Middle frontal gyrus (tissue), 1 donor: ENCODE results near the gene CTIF.

Source experiments
- DNase-seq: peaks from one replicate; pipeline ENCODE4 v3.0.0-alpha.2; 2015; ENCODE audit warnings: low spot score; ENCODE audit errors: extremely low spot score

Gene CTIF

GRCh38 chr18:48749768-48750167 lies 210.9 kb downstream of the CTIF start:
- no peak for DNase-seq

DNA sequence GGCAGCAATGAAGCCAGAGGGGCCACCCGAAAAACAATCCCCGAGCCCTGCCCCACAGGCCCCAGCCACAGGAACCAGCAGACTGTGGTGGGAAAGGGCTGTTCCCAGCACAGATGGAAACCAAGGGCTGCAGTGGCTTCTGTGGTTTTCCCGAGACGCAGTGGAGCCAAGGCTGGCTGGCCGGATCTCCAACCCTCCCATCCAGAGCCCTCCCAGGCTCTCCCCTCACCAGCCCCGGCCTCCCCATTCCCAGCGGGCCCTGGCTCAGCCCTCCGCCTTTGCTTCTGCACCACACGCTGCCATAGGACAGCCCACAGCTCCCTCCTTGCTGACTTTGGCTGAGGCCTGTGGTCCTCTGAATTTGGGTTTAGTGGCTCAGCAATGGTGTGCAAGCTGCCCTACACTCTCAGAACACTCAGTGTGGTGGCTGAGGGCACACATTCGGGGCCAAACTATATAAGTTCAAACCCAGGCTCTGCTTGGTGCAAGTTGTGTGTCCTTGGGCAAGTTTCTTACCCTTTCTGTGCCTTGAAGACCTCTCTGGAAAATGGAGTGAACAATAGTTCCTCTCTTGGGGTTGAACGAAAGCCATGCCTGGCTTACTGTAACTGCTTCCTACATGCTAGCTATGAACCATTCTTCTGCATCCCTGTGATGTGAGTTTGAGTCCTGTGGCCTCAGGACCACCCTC lies 211.8 kb downstream of the CTIF start:
- no peak for DNase-seq

DNA sequence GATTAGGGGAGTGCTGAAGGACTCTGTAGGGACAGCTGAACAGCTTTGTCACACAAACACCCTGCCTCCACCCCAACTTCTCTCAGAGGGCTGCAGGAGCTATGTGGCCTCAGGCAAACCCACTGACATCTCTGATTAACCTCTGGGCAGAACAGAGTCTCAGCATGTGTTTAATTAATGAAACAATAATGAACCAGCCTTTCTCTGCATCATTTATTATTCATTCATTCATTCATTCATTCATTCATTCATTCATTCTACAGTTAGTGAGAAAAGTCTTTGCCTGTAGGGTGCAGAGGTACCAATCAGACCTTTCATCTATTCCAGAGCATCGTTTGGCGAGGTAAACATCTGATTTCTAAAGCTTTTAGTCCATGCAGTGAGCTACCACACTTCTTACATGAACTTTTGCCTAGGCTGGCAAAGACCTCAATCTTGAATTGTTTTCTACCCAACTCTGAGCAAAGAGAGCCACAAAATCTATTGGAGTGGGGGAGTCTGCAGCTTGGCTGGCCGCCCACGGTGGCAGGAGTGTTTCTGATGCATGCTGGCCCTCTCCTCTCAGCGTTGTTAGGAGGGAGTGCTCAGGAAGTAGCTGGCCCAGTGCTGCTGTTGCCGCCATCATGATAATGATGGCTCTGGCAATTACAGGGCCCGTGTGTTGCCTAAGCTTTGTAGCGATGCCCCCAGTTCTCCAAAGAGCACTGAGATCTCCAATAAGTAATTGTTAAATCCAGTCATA lies 213.1 kb downstream of the CTIF start:
- DNase-seq, result no peak

DNA sequence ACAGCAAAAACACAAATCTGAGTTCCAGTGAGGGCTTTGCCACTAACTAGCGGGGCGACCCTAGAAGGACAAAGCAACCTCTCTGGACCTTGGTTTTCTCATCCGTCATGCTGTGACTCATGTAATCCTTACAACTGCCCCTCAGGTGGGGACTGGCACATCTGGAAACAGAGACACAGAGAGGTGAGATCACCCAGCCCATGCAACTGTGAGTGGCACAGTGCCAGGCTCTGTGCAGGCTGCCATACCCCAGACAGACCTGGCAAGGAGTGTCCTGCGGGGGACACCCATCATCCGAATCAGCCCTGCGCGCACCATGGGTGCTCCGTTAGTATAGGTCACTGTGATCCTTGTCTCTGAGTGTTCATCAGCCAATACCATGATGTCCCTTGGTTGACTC lies 213.6 kb downstream of the CTIF start:
- no peak for DNase-seq

DNA sequence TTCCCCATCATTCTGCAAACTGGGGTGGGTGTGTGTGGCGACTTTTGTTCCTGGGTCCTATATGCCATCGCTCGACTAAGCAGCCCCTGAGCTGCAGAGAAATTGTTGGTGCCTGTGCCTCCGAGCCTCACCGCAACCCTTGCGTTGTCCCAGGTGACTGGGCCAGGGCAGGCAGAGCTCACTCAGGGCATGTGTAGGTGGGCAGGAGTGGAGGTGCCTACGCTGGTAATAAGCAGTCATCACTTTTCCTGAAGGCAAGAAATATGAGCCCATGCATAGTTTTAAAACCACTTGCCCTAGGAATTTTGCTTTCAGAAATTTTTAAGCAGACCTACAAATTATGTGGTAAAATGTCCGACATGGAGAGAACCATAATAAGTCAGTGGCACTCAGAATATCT lies 214.1 kb downstream of the CTIF start:
- no peak for DNase-seq

DNA sequence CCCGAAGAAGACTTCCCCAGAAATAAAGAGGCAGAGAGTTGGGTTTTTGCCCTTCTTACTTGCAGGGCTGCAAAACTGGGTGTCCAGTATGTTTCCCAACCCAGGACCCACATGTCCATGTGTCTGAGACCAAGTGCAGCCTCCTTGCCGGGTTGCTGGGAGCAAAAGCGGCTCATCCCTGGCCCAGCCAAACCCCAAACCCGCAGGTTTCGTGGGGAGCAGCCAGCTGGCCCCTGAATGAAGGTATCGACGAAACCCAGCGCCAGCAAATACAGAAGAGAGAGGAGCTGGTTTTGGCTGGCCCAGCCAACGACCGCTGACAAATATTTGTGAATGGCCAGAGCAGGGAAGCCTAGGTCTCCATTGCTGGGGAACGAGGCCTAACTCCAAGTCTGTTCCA lies 214.9 kb downstream of the CTIF start:
- no peak for DNase-seq

GRCh38 chr18:48754559-48754958 lies 215.7 kb downstream of the CTIF start:
- no peak for DNase-seq

GRCh38 chr18:48754993-48755473 lies 216.2 kb downstream of the CTIF start:
- DNase-seq, result no peak

- no peak for DNase-seq
These were observed 217.8 kb downstream of the CTIF start for GRCh38 chr18:48756511-48757226.

DNA sequence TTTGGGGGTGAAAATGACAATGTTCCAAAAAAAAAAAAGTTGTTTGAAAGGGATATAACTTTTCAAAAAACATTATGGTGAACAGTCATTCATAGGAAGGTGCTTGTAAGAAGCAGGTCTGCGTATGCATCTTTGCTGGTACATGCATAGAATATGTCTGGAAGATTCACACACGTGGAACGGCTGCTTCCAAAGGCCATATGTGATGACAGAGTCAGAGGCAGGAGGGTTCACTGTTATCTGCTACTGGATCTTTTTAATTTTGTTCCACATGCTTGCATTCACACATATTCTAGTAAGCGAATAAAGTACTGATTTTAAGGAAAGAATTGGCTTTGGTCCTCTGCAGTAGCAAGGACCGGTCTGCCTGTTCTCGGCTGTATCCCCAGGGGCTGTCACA lies 218.5 kb downstream of the CTIF start:
- DNase-seq, result no peak

DNA sequence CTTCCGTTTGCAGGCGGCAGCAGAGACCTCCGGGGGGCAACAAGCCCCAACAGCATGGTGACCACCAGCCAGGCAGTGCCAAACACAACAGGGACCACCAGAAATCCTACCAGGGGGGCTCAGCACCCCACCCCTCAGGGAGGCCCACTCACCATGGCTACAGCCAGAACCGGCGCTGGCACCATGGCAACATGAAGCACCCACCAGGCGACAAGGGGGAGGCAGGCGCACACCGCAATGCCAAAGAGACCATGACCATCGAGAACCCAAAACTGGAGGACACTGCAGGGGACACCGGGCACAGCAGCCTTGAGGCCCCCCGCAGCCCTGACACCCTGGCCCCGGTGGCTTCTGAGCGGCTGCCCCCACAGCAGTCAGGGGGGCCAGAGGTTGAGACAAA lies 219.1 kb downstream of the CTIF start:
- no peak for DNase-seq

DNA sequence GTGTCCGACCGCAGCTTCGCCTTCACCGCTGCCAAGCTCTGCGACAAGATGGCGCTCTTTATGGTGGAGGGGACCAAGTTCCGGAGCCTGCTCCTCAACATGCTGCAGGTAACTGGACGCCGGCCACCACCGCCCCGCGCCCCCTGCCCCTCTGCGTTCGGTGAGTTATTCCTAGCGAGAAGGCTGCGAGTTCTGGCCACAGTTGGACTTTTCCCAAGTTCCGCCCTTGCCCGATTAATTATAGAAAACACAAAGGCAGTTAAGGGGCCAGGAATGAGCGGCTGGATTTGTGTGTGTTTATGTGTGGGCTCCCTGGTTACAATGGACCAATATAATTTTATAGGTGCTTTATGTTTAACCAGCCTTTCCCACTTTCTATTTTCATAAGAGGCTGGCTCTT lies 222.8 kb downstream of the CTIF start:
- no peak for DNase-seq

DNA sequence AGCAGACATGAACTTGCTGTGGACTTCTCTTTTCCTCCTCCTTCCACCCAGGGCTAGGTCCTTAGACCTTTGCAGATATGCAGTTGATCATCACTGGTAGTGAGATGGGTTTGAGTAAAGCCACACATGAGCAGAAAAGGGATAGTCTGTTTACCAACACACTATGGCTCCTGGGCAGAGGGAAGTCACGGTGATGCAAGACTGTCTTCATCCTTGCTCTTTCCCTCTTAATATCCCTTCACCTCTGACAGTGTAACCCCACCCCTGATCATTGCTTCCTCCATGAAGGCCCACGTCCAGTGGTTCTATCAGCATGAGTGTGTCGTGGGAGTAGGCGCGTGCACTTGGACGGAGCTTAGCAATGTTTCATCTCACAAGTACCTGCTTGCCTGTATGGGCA lies 223.2 kb downstream of the CTIF start:
- DNase-seq, result no peak

DNA sequence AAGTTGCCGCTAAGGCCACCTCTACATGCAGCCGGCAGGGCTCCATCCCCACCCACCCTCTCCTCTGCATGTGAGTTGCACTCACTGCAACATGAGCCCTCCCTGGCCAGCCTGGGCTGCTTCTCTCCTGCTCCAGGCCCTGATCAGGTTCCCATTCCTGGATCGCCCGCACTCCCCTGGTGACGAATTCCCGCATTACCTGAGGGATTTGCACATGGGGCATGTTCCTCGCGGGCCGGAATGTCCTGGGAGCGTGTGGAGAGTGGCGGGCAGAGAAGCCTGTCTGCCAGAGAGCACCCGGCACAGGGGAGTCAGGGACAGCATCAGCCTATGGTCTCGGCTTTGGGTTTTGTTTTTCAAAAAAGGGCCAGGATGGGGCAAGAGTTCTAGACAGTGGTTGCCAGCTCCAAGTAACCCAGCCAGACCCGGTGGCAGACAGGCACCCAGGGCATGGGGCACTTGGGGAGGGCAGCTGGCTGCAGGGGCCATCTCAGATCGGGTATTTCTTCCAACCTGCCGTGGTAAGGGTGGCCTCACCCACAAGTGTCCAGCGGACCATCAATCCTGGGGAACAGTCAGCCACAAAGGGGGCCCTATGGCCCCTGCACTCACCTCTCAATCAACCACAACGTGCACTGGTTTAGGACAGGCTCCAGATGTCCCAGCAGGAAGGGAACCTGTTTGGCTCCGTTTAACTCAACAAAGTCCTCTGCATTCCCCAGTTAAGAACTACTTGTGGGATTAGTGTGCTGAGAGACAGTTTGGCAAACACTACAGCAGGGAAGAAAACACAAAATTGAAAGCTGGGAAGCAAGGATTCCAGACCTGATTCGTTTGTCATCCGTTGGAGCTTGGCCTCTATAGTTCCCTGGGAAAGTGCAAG lies 224.2 kb downstream of the CTIF start:
- no peak for DNase-seq

DNA sequence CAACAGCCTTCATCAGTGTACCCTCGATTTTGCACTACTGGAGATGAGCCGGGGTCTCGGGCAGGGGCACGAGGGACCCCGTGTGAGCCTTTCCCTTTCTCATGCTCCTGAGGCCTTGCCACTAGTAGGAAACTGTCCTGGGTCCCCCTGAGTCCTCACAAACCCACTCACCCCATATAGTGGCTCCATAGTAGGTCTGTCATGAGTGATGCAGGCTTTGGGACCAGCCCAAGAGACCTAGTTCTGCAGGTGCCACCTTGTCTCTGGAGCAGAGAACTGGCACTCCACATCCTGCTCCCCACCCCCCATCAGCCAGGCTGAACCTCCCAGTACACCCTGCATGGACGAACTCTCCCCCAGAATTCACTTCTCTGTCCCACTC lies 224.9 kb downstream of the CTIF start:
- no peak for DNase-seq

DNA sequence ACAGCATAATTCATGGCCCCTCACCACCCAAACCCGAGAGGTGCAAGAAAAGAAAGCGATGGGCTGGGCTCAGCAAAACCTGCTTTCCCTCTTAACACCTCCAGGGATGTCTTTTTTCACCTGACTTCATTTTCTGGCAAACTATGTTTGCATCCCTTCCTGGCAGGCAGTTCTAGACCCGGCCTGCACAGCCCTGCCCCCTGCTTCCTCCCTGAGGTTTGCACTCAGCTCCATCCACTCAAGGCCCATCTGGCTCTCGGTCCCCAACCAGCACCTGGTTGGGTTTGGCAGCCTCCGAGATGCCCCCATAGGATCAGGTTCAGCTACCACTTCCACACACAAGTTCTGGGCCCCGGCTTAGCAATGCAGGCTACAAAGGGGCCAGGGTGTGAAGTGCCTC lies 226.2 kb downstream of the CTIF start:
- no peak for DNase-seq

DNA sequence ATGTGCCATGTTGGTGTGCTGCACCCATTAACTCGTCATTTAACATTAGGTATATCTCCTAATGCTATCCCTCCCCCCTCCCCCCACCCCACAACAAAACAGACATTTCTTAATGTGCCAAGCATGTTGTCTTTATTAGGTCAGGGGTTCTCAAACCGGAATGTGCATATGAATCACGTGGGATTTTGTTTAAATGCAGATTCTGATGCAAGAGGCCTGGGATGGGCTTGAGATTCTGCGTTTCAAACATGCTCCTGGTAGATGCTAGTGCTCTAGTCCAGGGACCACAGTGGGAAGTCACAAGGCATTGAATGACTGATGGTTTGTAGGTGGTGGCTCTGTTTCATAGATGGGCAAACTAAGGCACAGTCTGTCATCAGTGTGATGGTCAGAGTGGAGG lies 227.2 kb downstream of the CTIF start:
- no peak for DNase-seq

DNA sequence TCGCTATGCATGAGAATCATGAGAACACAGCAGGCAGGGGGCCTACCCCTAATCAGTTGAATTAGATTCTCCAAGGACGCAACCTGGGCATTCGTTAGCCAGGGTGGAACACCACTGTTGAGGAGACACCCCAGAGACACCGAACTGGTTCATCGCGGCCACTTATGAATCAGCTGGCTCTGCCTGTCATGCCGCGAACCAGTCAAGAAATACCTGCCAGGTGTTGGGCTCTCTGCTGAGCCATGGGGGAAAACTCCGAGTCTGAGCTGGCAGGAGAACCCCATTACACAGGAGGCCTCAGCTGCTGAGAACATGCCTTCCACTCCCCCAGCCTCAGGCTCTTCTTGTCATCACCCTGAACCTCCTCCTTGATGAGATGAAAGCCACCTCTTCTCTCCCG lies 227.7 kb downstream of the CTIF start:
- DNase-seq, result no peak

DNA sequence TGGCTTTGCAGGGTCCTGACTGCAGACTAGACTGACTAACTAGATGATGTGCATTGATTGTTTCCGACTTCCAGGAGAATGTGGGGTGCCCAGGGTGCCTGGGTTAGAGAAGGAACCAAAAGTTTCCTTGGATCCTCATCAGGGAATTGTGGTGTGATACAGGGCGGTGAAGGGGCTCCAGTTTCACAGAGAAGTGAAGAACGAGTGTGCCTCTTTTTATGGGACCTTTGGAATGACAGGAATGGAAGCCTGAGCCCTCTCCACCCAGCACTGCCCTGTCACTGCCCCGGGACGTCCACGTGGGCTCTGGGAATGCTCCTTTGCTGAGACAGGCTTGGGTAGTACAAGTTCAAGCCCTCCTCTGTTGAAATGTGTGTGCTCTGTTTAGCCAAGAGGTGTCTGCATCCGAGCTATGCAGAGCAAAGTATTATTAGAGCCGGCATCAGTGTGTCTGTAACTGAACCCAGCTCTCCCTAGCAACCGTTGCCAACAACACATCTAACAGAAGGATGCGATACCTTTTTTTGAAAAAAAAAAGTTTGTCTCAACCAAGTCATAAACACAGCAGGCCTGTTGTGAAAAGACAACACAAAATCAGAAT lies 228.4 kb downstream of the CTIF start:
- DNase-seq, result no peak

GRCh38 chr18:48769006-48769636 lies 230.3 kb downstream of the CTIF start:
- no peak for DNase-seq

GRCh38 chr18:48770243-48770642 lies 231.4 kb downstream of the CTIF start:
- no peak for DNase-seq
